SU-DHL-6 (cell line): ENCODE results near the gene SMYD2.

Experiments
- H2AFZ ChIP-seq: fragments of 200-600 bp; sonication (generic); 2 replicates; pipeline ENCODE4 v1.6.1; 2014; ENCODE audit warnings: low read depth, mild to moderate bottlenecking, moderate library complexity, mixed read lengths, antibody characterized with exemption, low read length; ENCODE audit not compliant: severe bottlenecking
- H3F3A ChIP-seq: fragments of 200-600 bp; shearing (Covaris generic); 2 replicates; pipeline ENCODE4 v1.6.0; 2016; ENCODE audit warnings: antibody characterized with exemption, mild to moderate bottlenecking; ENCODE audit not compliant: insufficient read depth
- H3K27ac ChIP-seq: fragments of 200-600 bp; sonication (generic); 2 replicates; pipeline ENCODE4 v1.5.1; 2016; ENCODE audit warnings: low read depth, mild to moderate bottlenecking, low read length, moderate library complexity, mixed read lengths
- H3K27me3 ChIP-seq: fragments of 200-600 bp; sonication (generic), shearing (Covaris generic); 2 replicates; pipeline ENCODE4 v1.6.0; 2014; ENCODE audit warnings: mild to moderate bottlenecking, low read length
- H3K36me3 ChIP-seq: fragments of 200-600 bp; sonication (generic); 2 replicates; pipeline ENCODE4 v1.6.1; 2014; ENCODE audit warnings: mild to moderate bottlenecking, low read length, mixed read lengths
- H3K4me2 ChIP-seq: fragments of 300-600, 200-600 bp; shearing (Covaris generic), sonication (generic); 2 replicates; pipeline ENCODE4 v1.6.0; 2014; ENCODE audit warnings: low read length, low read depth, mild to moderate bottlenecking; ENCODE audit not compliant: poor library complexity, severe bottlenecking
- H3K4me3 ChIP-seq: fragments of 200-600 bp; sonication (generic); 2 replicates; pipeline ENCODE4 v1.5.1; 2014; ENCODE audit warnings: antibody characterized with exemption, low read length, mild to moderate bottlenecking, mixed read lengths; ENCODE audit not compliant: insufficient read depth, poor library complexity, severe bottlenecking
- H3K79me2 ChIP-seq: fragments of 200-600 bp; sonication (generic); 2 replicates; pipeline ENCODE4 v1.6.1; 2014; ENCODE audit warnings: mild to moderate bottlenecking, low read length, moderate library complexity; ENCODE audit not compliant: insufficient read depth
- H3K9ac ChIP-seq: fragments of 200-600 bp; sonication (generic); 2 replicates; pipeline ENCODE4 v1.7.0; 2014; ENCODE audit warnings: mild to moderate bottlenecking, low read length
- H3K9me2 ChIP-seq: fragments of 200-600 bp; sonication (generic); replicated peaks from 2 replicates; pipeline ENCODE4 v1.6.1; 2014; ENCODE audit warnings: low read length; ENCODE audit not compliant: insufficient read depth
- H3K9me3 ChIP-seq: fragments of 200-600 bp; sonication (generic); 2 replicates; pipeline ENCODE4 v1.6.1; 2014; ENCODE audit warnings: low read length, mixed read lengths; ENCODE audit not compliant: insufficient read depth
- H4K20me1 ChIP-seq: fragments of 200-600 bp; sonication (generic); 2 replicates; pipeline ENCODE4 v1.6.1; 2014; ENCODE audit warnings: low read depth, mild to moderate bottlenecking, antibody characterized with exemption, low read length, moderate library complexity, mixed read lengths
- EZH2phosphoT487 ChIP-seq: fragments of 200-600 bp; sonication (generic), shearing (Covaris generic); conservative IDR thresholded peaks from 2 replicates; pipeline ENCODE4 v1.6.1; 2018; ENCODE audit warnings: mild to moderate bottlenecking, antibody characterized with exemption, low read length, moderate library complexity, mixed read lengths
- TF ChIP-seq, protein P1 (sequence below): fragments of 200-600 bp; sonication (generic); IDR thresholded peaks from one replicate; pipeline ENCODE4 v1.5.1; 2017; ENCODE audit warnings: antibody characterized with exemption, mild to moderate bottlenecking, low read length, moderate library complexity; ENCODE audit not compliant: insufficient read depth, poor library complexity, severe bottlenecking

SMYD2 gene

DNA sequence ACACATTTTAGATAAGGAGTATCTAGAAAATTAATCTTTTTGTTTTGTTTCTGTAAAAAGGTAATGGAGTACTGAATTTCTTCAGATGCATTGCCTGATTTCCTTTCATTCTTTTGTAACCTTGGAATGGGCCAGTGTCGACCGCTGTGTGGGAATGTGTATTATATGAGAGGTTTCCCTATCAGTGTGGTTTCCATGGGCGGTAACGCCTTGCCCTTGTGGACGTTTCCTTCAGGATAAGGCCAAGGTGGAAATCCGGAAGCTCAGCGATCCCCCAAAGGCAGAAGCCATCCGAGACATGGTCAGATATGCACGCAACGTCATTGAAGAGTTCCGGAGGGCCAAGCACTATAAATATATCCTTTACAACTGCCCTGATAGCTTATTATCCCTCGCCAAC lies 49.8 kb downstream of the SMYD2 start:
- Histone ChIP-seq H3K79me2 (no peaks in the 10 kb centered on the region), H3K4me3 (no peak overlapping the region), H3K36me3 (no peaks in the 10 kb centered on the region), H3K27me3 (no peaks in the 10 kb centered on the region), H4K20me1 (no peaks in the 10 kb centered on the region), H2AFZ (no peak overlapping the region), H3K9ac (no peak overlapping the region), H3K9me3 (no peaks in the 10 kb centered on the region), H3K27ac (no peak overlapping the region), H3K4me2 (no peak overlapping the region), H3F3A (no peaks in the 10 kb centered on the region), H3K9me2 (no peaks in the 10 kb centered on the region)
- no peak for TF ChIP-seq EZH2phosphoT487
- TF ChIP-seq, protein P1, sequence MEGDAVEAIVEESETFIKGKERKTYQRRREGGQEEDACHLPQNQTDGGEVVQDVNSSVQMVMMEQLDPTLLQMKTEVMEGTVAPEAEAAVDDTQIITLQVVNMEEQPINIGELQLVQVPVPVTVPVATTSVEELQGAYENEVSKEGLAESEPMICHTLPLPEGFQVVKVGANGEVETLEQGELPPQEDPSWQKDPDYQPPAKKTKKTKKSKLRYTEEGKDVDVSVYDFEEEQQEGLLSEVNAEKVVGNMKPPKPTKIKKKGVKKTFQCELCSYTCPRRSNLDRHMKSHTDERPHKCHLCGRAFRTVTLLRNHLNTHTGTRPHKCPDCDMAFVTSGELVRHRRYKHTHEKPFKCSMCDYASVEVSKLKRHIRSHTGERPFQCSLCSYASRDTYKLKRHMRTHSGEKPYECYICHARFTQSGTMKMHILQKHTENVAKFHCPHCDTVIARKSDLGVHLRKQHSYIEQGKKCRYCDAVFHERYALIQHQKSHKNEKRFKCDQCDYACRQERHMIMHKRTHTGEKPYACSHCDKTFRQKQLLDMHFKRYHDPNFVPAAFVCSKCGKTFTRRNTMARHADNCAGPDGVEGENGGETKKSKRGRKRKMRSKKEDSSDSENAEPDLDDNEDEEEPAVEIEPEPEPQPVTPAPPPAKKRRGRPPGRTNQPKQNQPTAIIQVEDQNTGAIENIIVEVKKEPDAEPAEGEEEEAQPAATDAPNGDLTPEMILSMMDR, result no peak

DNA sequence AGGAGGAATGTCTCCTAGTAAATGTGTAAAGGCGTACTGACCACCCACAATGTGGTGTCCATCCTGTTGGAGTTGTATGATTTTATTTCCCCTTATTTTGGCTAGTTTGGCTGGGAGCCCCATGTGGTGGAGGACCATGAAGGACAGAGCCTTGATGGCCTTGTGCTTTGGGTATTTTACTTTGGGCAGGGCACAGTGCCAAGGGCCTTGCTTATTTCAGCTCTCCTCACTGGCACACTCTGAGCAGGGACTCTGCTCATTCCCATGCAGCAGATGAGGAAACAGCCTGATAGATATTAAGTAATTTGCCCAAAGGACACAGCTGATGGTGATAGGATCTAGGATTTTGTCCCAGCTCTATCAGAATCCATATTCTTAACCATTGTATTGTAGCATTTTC lies 50.2 kb downstream of the SMYD2 start:
- no peaks in the 10 kb centered on the region for H3K9me2 ChIP-seq
- H3K4me3 ChIP-seq, result no peak overlapping the region

DNA sequence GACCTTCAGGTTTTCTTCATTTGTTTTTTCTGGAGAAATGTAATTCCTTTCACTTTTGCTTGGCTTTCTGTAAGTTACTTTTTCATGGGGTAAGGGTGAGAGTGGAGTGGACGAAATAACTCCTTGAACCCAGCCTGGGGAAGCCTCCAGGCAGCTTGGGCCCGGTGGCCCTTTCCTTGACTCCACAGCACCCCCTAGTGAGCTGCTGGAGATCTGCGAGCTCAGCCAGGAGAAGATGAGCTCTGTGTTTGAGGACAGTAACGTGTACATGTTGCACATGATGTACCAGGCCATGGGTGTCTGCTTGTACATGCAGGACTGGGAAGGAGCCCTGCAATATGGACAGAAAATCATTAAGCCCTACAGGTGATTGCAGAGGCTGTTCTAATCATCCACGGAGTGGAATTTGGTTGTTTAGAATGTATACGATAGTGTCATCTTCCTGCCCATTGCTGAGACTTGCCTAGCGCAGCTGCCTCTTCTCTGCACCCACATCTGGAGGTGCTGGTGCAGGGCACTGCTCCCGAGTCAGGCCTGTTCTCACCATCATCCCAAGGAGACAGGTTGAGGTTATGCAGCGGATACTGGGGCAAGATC lies 51.0 kb downstream of the SMYD2 start:
- Histone ChIP-seq H3K27me3 (no peaks in the 10 kb centered on the region), H2AFZ (no peak overlapping the region), H3K9me2 (no peaks in the 10 kb centered on the region), H3K79me2 (no peaks in the 10 kb centered on the region), H3K4me2 (no peak overlapping the region), H3F3A (no peaks in the 10 kb centered on the region), H3K9me3 (no peaks in the 10 kb centered on the region), H3K4me3 (no peak overlapping the region), H3K36me3 (no peaks in the 10 kb centered on the region), H3K9ac (no peak overlapping the region), H3K27ac (no peak overlapping the region), H4K20me1 (no peaks in the 10 kb centered on the region)
- no peak for TF ChIP-seq EZH2phosphoT487
- TF ChIP-seq, protein P1, result peak; percentile 59

More for the DNA sequence above, 50.2 kb downstream of the SMYD2 start:
- no peak overlapping the region for H3K4me2 ChIP-seq
- H2AFZ ChIP-seq, result no peak overlapping the region
- no peaks in the 10 kb centered on the region for H3K9me3 ChIP-seq
- H3K27me3 ChIP-seq, result no peaks in the 10 kb centered on the region
- H3K27ac ChIP-seq, result no peak overlapping the region
- no peaks in the 10 kb centered on the region for H3K79me2 ChIP-seq
- H4K20me1 ChIP-seq, result no peaks in the 10 kb centered on the region
- no peaks in the 10 kb centered on the region for H3K36me3 ChIP-seq
- H3F3A ChIP-seq, result no peaks in the 10 kb centered on the region
- no peak overlapping the region for H3K9ac ChIP-seq
- TF ChIP-seq EZH2phosphoT487, result no peak
- TF ChIP-seq, protein P1, result no peak
